Type B pancreatic cell (in vitro differentiated cells): ENCODE results near the gene STKLD1. TPM values are rescaled to one million over a fixed set of nuclear protein-coding genes. Genes with fewer than 3 reads are reported as not detected.

Experiments used
- DNase-seq: peaks from one replicate; pipeline ENCODE4 v3.0.0; 2021; ENCODE audit warnings: mixed read lengths; ENCODE audit not compliant: unreplicated experiment; ENCODE audit errors: extremely low spot score
- H3K27ac Mint-ChIP-seq: 2 replicates; pipeline ENCODE4 v1.8.0; 2021; ENCODE audit warnings: mild to moderate bottlenecking, mixed read lengths
- H3K27me3 Mint-ChIP-seq: 2 replicates; pipeline ENCODE4 v1.8.0; 2021; ENCODE audit warnings: mixed read lengths
- H3K36me3 Mint-ChIP-seq: 2 replicates; pipeline ENCODE4 v1.8.0; 2021; ENCODE audit warnings: mixed read lengths
- H3K4me1 Mint-ChIP-seq: one replicate; pipeline ENCODE4 v1.8.0; 2021; ENCODE audit warnings: mixed read lengths; ENCODE audit not compliant: unreplicated experiment
- H3K4me3 Mint-ChIP-seq: 2 replicates; pipeline ENCODE4 v1.8.0; 2021; ENCODE audit warnings: mild to moderate bottlenecking, mixed read lengths
- H3K9me3 Mint-ChIP-seq: 2 replicates; pipeline ENCODE4 v1.8.0; 2021; ENCODE audit warnings: mixed read lengths
- total RNA-seq: library from RNA; stranded (reverse); gene quantifications from 2 replicates; pipeline ENCODE4 v1.2.1, GENCODE V29; 2021; ENCODE audit warnings: low replicate concordance
- TF ChIP-seq, protein P1 (sequence below): fragments of 200-600 bp; sonication (generic); conservative IDR thresholded peaks from 2 replicates; pipeline ENCODE4 v1.5.0; 2021; ENCODE audit warnings: antibody characterized with exemption, mild to moderate bottlenecking

STKLD1 gene
- total RNA-seq, 1 donor from 2014 or later, result 3.9 TPM

- DNase-seq, result no peak
- peaks cover 10% of the 10 kb centered on the region for H3K4me1 Mint-ChIP-seq
These were observed 48.0 kb downstream of the STKLD1 start for GRCh38 chr9:133424187-133424586.

GRCh38 chr9:133425049-133425632, 49.0 kb downstream of the STKLD1 start:
- peaks cover 14% of the 10 kb centered on the region for H3K27me3 Mint-ChIP-seq

More at GRCh38 chr9:133424187-133424586, 48.0 kb downstream of the STKLD1 start:
- Mint-ChIP-seq H3K9me3 (no peaks in the 10 kb centered on the region), H3K4me3 (no peak overlapping the region), H3K27me3 (peaks cover 13% of the 10 kb centered on the region), H3K36me3 (no peaks in the 10 kb centered on the region), H3K27ac (no peak overlapping the region)
- TF ChIP-seq, protein P1, sequence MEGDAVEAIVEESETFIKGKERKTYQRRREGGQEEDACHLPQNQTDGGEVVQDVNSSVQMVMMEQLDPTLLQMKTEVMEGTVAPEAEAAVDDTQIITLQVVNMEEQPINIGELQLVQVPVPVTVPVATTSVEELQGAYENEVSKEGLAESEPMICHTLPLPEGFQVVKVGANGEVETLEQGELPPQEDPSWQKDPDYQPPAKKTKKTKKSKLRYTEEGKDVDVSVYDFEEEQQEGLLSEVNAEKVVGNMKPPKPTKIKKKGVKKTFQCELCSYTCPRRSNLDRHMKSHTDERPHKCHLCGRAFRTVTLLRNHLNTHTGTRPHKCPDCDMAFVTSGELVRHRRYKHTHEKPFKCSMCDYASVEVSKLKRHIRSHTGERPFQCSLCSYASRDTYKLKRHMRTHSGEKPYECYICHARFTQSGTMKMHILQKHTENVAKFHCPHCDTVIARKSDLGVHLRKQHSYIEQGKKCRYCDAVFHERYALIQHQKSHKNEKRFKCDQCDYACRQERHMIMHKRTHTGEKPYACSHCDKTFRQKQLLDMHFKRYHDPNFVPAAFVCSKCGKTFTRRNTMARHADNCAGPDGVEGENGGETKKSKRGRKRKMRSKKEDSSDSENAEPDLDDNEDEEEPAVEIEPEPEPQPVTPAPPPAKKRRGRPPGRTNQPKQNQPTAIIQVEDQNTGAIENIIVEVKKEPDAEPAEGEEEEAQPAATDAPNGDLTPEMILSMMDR, result no peak

DNA sequence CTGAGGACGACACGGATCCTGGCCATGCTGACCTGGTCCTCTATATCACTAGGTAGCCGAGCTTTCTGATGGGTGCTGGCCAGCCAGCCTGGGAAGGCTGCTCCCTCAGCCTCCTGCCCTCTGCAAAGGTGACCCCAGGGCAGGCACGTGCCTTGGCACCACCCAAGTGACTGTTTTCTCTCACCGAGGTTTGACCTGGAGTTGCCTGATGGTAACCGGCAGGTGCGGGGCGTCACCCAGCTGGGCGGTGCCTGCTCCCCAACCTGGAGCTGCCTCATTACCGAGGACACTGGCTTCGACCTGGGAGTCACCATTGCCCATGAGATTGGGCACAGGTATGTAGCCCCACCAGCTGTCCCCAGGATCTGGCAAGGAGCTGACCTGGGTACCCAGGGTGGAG, 49.8 kb downstream of the STKLD1 start:
- no peak for DNase-seq
- Mint-ChIP-seq H3K27ac (no peak overlapping the region), H3K4me3 (no peak overlapping the region), H3K27me3 (peaks cover 17% of the 10 kb centered on the region), H3K36me3 (no peaks in the 10 kb centered on the region), H3K4me1 (peaks cover 6% of the 10 kb centered on the region), H3K9me3 (no peaks in the 10 kb centered on the region)
- TF ChIP-seq, protein P1, result no peak

More at GRCh38 chr9:133425049-133425632, 49.0 kb downstream of the STKLD1 start:
- Mint-ChIP-seq H3K4me3 (no peak overlapping the region), H3K27ac (no peak overlapping the region), H3K36me3 (no peaks in the 10 kb centered on the region), H3K9me3 (no peaks in the 10 kb centered on the region), H3K4me1 (peaks cover 6% of the 10 kb centered on the region)
- TF ChIP-seq, protein P1, result no peak
- no peak for DNase-seq

- Mint-ChIP-seq H3K36me3 (no peaks in the 10 kb centered on the region), H3K9me3 (no peaks in the 10 kb centered on the region), H3K27me3 (peaks cover 17% of the 10 kb centered on the region), H3K4me3 (peak overlapping the region; percentile 77), H3K27ac (no peak overlapping the region), H3K4me1 (no peaks in the 10 kb centered on the region)
- no peak for DNase-seq
- TF ChIP-seq, protein P1, result no peak
These were observed 51.6 kb downstream of the STKLD1 start for GRCh38 chr9:133427658-133428348.

- no peaks in the 10 kb centered on the region for H3K4me1 Mint-ChIP-seq
- TF ChIP-seq, protein P1, result no peak
- no peak for DNase-seq
- no peak overlapping the region for H3K27ac Mint-ChIP-seq
- no peak overlapping the region for H3K4me3 Mint-ChIP-seq
- H3K9me3 Mint-ChIP-seq, result no peaks in the 10 kb centered on the region
- peaks cover 17% of the 10 kb centered on the region for H3K27me3 Mint-ChIP-seq
- no peaks in the 10 kb centered on the region for H3K36me3 Mint-ChIP-seq
These were observed 52.5 kb downstream of the STKLD1 start for GRCh38 chr9:133428617-133429101.
